Stimulated activated memory B cell treated with anti-CD40 and anti-IgM and Interleukin-4, amounts not matched to agents 10 μg/mL and 1 μg/mL and 100 μg/mL, for 72 hours (primary cell): Measurements from ENCODE around the gene HDAC9.
A peak's percentile ranks its signal among the peaks of the same experiment; 100 is the strongest.

ENCODE experiments used
- ATAC-seq: fragments of 150-1000 bp; cut with Tn5 transposase; 2 replicates; pipeline ENCODE4 v1.10.0; 2021
- H3K27ac Mint-ChIP-seq: one replicate; pipeline ENCODE4 v1.8.0; 2022; ENCODE audit warnings: mild to moderate bottlenecking, mixed read lengths
- H3K27me3 Mint-ChIP-seq: one replicate; pipeline ENCODE4 v1.8.0; 2022; ENCODE audit warnings: mixed read lengths
- H3K36me3 Mint-ChIP-seq: one replicate; pipeline ENCODE4 v1.8.0; 2022; ENCODE audit warnings: mixed read lengths
- H3K4me1 Mint-ChIP-seq: one replicate; pipeline ENCODE4 v1.8.0; 2022; ENCODE audit warnings: mixed read lengths
- H3K4me3 Mint-ChIP-seq: one replicate; pipeline ENCODE4 v1.8.0; 2022; ENCODE audit warnings: mild to moderate bottlenecking, moderate library complexity, mixed read lengths
- H3K9me3 Mint-ChIP-seq: one replicate; pipeline ENCODE4 v1.8.0; 2022; ENCODE audit warnings: mixed read lengths

Gene HDAC9

DNA sequence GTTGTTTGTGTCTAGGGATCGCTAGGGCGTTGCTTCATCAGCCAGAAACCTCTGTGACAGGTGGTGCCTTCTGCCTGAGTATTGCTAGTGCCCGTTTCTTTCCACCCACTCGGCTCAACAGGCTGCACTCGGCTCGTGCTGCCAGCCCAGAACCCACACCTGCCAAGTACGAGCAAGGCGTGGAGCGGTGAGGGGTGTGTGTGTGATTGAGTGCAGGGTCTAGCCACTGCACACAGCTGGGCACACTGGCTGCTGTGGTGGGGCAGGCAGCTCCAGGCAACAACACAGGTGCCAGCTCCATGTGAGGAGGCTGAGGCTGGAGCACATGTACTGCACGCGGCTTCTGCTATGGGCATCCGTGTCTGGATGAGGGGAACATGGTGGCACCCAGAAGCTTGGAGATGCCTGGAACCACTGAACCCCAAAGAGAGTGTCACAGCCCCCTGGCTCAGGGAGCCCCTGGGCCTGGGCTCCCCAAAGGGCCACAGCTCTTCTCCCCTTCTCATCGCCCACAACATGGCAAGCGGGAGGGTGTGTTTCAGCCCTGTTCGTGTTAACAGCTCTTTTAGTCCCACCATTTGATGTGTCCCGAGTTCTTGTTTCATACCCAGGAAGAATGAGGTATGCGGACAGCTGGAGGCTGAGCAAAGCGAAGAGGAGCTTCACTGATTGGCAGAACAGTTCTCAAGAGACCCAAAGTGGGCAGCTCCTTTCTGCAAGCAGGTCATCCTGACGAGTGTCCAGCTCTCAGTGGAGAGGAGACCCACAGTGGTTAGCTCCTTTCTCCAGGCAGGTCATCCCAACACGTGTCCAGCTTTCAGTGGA, 78.1 kb downstream of the HDAC9 start:
- ATAC-seq: peak; percentile 76

DNA sequence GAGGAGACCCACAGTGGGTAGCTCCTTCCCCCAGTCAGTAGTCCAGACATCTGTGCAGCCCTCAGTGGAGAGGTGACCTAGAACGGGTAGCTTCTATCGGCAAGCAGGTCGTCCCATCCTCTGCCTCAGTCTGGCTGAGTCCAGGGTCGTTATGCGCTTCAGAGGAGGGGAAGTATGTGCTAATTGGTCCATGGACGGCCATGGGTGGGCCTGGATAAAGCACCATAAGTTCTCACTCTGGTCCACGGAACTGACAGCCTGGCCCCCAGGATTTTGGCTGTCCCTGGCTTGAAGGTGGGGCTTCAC, 78.6 kb downstream of the HDAC9 start:
- no peaks in the 10 kb centered on the region for H3K9me3 Mint-ChIP-seq
- no peak overlapping the region for H3K27ac Mint-ChIP-seq
- peaks cover 57% of the 10 kb centered on the region for H3K4me1 Mint-ChIP-seq
- no peak overlapping the region for H3K4me3 Mint-ChIP-seq
- no peak for ATAC-seq
- H3K27me3 Mint-ChIP-seq: no peaks in the 10 kb centered on the region
- H3K36me3 Mint-ChIP-seq: peaks cover 32% of the 10 kb centered on the region

More for the DNA sequence above, 78.1 kb downstream of the HDAC9 start:
- no peaks in the 10 kb centered on the region for H3K9me3 Mint-ChIP-seq
- peak overlapping the region; percentile 23 for H3K4me3 Mint-ChIP-seq
- H3K27me3 Mint-ChIP-seq: no peaks in the 10 kb centered on the region
- H3K27ac Mint-ChIP-seq: peak overlapping the region; percentile 69
- peaks cover 51% of the 10 kb centered on the region for H3K4me1 Mint-ChIP-seq
- peaks cover 26% of the 10 kb centered on the region for H3K36me3 Mint-ChIP-seq

DNA sequence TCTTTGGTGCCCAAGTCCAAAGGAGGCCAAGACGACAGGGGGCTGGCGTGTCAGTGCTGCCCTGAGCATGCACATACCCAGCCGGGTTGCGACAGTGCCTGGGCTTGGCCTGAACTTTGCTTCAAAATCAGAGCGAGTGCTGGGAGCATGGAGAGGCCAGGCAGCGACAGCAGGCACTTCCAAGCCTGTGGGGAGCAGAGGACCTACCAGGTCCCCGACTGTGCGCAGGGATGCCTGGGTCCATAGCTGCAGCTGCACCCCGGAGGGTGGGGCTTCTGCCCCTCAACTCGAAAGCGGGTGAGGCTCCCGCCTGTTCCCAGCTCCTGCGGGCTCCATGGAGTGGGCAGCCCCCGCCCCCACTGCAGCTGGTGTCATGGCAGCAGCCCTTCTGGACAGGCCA, 79.1 kb downstream of the HDAC9 start:
- ATAC-seq: no peak
- H3K27ac Mint-ChIP-seq: no peak overlapping the region

DNA sequence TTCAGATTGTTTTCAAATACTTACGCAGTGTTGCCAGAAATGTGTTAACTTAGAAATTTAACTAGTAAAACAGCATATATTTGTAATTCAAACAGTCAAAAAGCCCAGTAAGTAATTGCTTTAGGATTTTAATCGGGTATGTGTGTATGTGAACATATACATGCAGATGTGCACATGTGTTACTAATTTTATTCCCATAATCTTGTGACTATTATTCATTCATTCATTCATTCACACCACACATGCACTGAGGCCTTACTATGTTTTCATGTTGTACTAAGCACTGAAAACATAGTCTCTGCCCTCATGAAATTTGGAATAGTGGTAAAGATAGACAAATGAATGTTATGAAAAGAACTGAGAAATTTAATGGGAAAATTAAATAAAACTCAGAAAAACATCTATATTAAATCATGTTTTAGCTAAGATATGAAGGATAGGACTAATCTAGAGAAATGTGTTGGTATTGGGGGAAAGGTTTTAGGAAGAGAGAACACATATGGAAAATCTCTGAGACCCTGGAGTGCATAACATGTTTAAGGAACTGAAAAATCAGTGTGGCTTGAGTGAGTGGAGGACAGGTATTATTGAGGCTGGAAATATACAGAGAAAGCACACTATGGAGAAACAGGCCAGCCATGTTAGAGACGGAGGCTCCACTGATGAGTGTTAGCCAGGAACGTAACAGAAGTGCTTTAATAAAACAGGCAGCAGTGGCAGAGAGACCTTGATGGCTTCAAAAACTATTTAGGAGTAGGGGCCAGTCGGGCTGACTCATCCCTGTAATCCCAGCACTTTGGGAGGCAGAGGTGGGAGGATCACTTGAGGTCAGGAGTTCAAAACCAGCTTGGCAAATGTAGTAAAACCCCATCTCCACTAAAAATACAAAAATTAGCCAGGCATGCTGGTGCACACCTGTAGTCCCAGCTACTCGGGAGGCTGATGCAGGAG, 80.3 kb downstream of the HDAC9 start:
- Mint-ChIP-seq H3K36me3 (peaks cover 32% of the 10 kb centered on the region), H3K27me3 (no peaks in the 10 kb centered on the region), H3K27ac (peak overlapping the region; percentile 75), H3K4me3 (peak overlapping the region; percentile 29), H3K9me3 (no peaks in the 10 kb centered on the region), H3K4me1 (peaks cover 60% of the 10 kb centered on the region)
- ATAC-seq: peak; percentile 44

More for the DNA sequence above, 79.1 kb downstream of the HDAC9 start:
- no peak overlapping the region for H3K4me3 Mint-ChIP-seq
- peaks cover 32% of the 10 kb centered on the region for H3K36me3 Mint-ChIP-seq
- H3K4me1 Mint-ChIP-seq: peaks cover 58% of the 10 kb centered on the region
- no peaks in the 10 kb centered on the region for H3K27me3 Mint-ChIP-seq
- no peaks in the 10 kb centered on the region for H3K9me3 Mint-ChIP-seq

DNA sequence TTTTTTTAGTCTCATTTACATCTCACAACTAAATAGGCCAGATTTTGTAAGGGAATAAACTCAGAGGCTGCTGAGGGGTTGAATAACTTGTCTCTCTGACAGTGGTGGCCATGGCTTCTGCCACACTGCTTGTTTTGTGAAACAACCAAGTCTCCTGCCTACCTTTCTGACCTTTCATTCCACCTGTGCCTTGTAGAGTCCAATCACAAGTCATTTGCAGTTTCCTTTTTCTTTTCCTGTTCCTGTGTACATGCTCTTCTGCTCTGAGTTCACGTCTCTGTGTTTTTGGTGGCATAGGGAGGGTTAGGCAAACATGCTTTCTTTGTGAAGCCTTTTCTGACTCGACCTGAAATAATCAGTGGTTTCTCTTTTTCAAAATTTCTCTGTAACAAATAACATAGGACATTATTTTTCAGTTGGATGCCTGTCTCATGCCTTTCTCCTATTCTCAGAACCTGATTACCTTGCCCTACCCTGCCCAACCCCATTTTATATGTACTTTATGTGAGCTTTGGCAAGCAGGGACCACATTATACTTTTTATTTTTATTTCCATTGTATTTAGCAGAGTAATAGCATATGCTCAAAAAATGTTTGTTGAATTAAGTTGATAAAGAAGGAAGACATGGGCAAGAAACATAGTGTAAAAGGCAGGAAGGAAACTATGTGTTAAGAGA, 81.7 kb downstream of the HDAC9 start:
- peak overlapping the region; percentile 75 for H3K27ac Mint-ChIP-seq
- no peak for ATAC-seq

DNA sequence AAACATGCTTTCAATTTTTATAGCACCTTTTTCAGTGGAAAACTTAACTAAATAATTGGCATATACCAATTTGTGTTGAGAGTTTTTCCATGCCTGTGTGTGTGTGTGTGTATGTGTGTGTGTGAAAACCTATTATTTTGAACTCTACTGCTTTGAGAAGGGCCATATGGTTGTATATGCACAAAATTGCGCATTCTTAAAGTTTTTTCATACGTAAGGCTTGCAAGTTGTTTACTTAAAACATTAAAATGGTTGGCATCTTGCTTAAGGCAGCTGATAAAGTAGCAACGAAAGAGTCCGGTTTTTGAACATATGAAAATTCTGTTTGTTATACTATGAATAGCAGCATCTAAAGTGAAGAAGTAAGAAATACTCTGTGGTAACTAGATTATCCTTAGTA, 84.1 kb downstream of the HDAC9 start:
- Mint-ChIP-seq H3K4me1 (peaks cover 44% of the 10 kb centered on the region), H3K27me3 (no peaks in the 10 kb centered on the region), H3K36me3 (peaks cover 20% of the 10 kb centered on the region), H3K9me3 (no peaks in the 10 kb centered on the region), H3K27ac (no peak overlapping the region), H3K4me3 (no peak overlapping the region)
- ATAC-seq: no peak

More for the DNA sequence above, 81.7 kb downstream of the HDAC9 start:
- H3K36me3 Mint-ChIP-seq: peaks cover 32% of the 10 kb centered on the region
- H3K4me1 Mint-ChIP-seq: peaks cover 63% of the 10 kb centered on the region
- H3K27me3 Mint-ChIP-seq: no peaks in the 10 kb centered on the region
- H3K4me3 Mint-ChIP-seq: no peak overlapping the region
- no peaks in the 10 kb centered on the region for H3K9me3 Mint-ChIP-seq

DNA sequence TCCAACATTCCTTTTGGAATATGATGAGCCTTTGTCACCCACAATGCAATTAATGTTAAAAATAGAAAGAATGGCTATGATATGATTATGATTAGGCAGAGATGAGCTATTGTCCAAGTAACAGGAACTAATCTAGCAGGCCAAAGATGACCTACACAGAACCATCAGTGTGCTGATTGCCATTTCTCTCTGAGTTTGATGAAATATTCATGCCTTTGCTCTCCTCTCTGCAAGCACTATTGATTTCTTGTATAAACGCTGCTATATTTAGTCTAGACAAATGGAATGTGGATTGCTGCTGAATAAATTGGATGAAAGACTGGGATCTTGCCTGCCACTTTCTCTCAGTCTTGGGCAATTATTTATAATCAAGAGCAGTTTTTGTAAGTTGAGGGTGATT, 85.4 kb downstream of the HDAC9 start:
- Mint-ChIP-seq H3K27ac (no peak overlapping the region), H3K9me3 (no peaks in the 10 kb centered on the region), H3K4me1 (peaks cover 42% of the 10 kb centered on the region), H3K36me3 (peaks cover 30% of the 10 kb centered on the region), H3K4me3 (no peak overlapping the region), H3K27me3 (no peaks in the 10 kb centered on the region)
- ATAC-seq: no peak

DNA sequence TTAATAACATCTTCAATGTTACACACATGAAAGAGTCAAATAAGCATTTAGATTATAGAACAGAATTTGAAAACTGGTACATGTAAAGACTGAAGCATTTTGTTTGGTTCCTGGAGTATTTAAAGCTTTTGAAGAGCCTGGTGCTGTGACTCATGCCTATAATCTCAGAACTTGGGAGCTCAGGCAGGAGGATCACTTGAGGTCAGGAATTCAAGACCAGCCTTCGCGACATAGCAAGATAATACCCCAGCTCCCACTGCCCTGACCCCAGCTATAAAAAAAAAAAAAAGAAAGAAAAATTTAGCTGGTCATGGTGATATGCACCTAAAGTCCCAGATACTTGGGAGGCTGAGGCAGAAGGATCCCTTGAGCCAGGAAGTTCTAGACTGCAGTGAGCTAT, 87.8 kb downstream of the HDAC9 start:
- Mint-ChIP-seq H3K27me3 (no peaks in the 10 kb centered on the region), H3K27ac (no peak overlapping the region), H3K4me1 (peaks cover 19% of the 10 kb centered on the region), H3K9me3 (no peaks in the 10 kb centered on the region), H3K36me3 (peaks cover 20% of the 10 kb centered on the region), H3K4me3 (no peak overlapping the region)
- ATAC-seq: no peak

DNA sequence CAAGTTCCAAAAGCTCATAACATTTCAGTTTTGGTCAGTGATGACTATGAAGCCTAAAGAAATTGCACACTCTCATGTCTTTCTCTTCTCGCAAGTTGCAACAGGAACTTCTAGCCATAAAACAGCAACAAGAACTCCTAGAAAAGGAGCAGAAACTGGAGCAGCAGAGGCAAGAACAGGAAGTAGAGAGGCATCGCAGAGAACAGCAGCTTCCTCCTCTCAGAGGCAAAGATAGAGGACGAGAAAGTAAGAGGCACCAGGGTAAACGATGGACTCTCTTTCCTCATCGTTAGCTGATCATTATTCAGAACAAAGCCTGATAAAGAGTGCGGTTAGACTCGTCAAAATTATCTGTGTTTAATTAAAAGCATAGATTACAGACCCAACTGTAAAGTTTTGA, 94.7 kb downstream of the HDAC9 start:
- Mint-ChIP-seq H3K36me3 (peaks cover 43% of the 10 kb centered on the region), H3K27ac (peak overlapping the region; percentile 41), H3K4me1 (peaks cover 22% of the 10 kb centered on the region), H3K4me3 (no peak overlapping the region), H3K9me3 (no peaks in the 10 kb centered on the region), H3K27me3 (no peaks in the 10 kb centered on the region)
- no peak for ATAC-seq

DNA sequence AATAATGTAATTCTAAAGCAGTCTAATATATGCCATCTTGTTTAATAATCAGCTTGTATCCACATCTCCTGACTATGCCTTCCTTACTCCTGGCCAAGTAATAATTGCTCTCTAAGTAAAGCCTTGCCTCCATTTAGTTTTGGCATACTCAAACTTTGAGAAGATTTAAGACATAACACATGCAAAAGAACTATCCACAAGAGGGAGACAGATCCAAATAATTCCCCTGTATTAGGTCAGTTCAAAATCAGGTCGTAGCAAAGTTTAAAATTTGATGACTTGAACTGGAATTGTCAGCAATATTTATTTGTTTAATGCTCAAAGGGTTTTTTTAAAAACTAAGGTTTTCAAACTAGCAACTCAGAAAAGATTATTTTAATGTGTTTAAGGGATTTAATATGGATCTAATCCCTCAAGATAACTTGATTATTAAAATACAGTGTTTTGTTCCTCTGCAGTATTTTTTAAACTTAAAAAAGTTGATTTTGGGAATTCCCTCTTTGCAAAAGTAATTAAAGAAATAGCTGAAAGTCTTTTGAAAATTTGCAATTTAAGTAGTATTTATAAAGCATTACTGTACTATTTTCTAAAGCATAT, 95.3 kb downstream of the HDAC9 start:
- Mint-ChIP-seq H3K27ac (peak overlapping the region; percentile 41), H3K9me3 (no peaks in the 10 kb centered on the region), H3K4me3 (no peak overlapping the region), H3K27me3 (no peaks in the 10 kb centered on the region), H3K36me3 (peaks cover 37% of the 10 kb centered on the region), H3K4me1 (peaks cover 20% of the 10 kb centered on the region)
- no peak for ATAC-seq

DNA sequence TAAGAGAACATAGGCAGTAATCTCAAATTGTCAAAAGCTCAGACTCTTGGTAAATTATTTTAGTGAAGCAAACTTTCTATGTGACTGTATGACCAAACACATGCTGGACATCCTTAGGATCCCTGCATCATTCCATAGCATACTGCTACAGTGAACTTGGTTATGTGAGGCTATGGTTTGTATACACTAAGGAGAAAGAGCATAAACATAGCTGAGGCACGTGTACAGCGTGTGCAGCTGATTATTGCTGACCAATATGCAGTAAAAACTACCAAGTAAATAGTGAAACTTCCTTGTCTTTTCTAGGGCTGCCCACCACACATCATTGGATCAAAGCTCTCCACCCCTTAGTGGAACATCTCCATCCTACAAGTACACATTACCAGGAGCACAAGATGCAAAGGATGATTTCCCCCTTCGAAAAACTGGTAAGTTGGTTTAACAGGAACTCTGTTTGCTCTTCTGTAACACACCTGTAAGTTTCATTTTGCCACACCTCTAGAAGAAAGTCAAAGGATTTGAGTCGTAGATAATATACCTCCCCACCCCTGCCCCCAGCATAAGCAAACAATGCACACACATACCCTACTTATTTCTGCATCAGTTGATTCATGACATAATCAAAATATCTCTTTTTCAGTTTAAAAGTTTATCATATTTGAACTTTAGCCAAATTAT, 98.2 kb downstream of the HDAC9 start:
- Mint-ChIP-seq H3K36me3 (peaks cover 56% of the 10 kb centered on the region), H3K9me3 (no peaks in the 10 kb centered on the region)
- no peak for ATAC-seq

DNA sequence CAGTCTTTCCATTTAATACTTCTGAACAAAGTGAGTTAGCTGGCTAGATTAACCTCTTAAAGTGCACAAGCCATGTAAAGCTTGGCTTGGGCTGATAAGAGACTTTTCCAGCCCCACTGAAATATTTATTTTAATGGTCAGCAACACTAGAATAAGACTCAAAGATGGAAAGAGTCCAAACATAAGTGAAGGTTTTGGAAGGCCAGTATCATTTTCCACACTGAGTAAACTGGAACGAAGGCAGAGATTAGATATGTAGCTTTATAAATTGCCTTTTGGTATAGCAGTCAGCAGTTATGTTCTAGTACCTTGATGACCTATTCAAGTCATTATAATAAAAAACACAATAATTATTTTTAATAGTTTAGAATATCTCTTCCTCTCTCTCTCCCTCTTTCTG, 102.2 kb downstream of the HDAC9 start:
- peaks cover 74% of the 10 kb centered on the region for H3K36me3 Mint-ChIP-seq
- H3K9me3 Mint-ChIP-seq: peaks cover 18% of the 10 kb centered on the region
- H3K27ac Mint-ChIP-seq: no peak overlapping the region
- no peaks in the 10 kb centered on the region for H3K27me3 Mint-ChIP-seq
- no peak overlapping the region for H3K4me3 Mint-ChIP-seq
- peaks cover 7% of the 10 kb centered on the region for H3K4me1 Mint-ChIP-seq
- no peak for ATAC-seq

More for the DNA sequence above, 98.2 kb downstream of the HDAC9 start:
- H3K4me1 Mint-ChIP-seq: peaks cover 20% of the 10 kb centered on the region
- no peak overlapping the region for H3K4me3 Mint-ChIP-seq
- H3K27ac Mint-ChIP-seq: no peak overlapping the region
- no peaks in the 10 kb centered on the region for H3K27me3 Mint-ChIP-seq

DNA sequence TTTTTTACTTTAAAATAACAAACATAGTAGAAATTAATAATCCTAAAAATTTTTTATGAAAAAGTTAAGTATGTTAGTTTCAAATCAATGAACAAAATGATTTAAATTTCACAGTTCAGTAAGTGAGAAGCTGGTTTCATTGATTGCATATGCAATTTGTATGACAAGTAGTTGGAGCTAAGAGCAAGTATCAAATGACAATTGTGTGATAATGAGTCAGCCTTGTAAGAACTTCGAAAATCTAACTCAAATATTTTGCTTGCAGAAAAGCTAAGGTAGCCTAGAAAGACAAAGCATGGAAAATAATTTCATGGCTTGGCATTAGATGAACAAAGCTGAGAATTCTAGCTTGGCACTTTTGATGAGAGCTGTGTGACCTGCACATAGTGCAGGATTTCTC, 111.5 kb downstream of the HDAC9 start:
- no peak overlapping the region for H3K4me3 Mint-ChIP-seq
- no peak for ATAC-seq
- H3K36me3 Mint-ChIP-seq: peaks cover 51% of the 10 kb centered on the region
- H3K27me3 Mint-ChIP-seq: no peaks in the 10 kb centered on the region
- H3K27ac Mint-ChIP-seq: no peak overlapping the region
- peaks cover 27% of the 10 kb centered on the region for H3K9me3 Mint-ChIP-seq
- H3K4me1 Mint-ChIP-seq: peaks cover 7% of the 10 kb centered on the region

DNA sequence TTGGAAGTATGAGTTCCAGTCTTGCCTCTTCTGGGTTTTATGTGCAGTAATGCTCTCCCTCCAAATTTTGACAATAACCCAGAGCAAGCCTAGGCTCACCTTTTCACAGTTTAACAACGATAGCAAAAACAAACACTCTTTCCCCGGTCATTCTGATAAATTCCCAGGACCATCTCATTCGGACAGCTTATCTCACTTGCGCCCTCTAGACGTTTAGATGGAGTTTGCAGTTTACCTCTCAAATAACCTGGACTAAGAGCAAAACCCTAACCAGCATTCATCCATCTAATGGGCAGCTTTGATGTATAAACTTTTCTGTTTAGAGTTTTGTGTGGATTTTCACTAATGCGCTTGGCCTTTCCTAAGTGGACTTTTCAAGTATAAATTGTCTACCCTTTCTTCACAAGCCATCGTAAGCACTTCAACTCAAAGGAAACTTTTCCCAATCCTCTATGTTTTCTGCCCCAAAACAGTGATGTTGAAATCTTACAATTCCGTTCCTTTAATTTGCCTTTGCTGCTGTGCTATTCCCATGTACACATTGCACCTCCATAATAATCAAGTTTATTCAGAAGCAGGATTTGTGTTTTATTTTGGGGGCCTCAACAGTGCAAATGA, 114.9 kb downstream of the HDAC9 start:
- peaks cover 45% of the 10 kb centered on the region for H3K36me3 Mint-ChIP-seq
- ATAC-seq: no peak
- no peaks in the 10 kb centered on the region for H3K9me3 Mint-ChIP-seq
- no peak overlapping the region for H3K27ac Mint-ChIP-seq
- peaks cover 25% of the 10 kb centered on the region for H3K4me1 Mint-ChIP-seq
- H3K27me3 Mint-ChIP-seq: no peaks in the 10 kb centered on the region
- H3K4me3 Mint-ChIP-seq: no peak overlapping the region
